Measurements from ENCODE around the gene KCNA5. TPM values are rescaled to one million over a fixed set of nuclear protein-coding genes. Genes with fewer than 3 reads are reported as not detected.

The KCNA5 gene
- polyA plus RNA-seq, 3 donors, result not detected

DNA sequence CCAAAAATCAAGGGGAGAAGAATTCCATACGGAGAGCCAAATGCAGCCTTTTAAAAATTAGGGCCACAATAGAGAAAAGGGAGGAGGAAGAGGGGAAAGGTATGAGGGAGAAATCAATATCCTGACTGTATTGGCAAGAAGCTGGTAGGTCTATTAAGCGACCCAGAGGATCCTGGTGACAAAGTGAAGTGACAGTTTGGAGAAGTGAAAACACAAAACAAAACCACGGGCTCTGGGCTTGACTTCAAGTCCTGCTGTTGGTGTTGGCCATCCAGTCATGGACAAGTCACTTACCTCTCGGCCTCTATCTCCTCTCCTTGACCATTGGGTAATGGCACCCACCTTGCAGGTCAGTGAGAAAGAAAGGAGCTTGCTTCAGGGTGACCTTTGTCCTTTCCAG lies 47.0 kb upstream of the KCNA5 start:
- Histone ChIP-seq H3K27ac (ENCODE audit: low read depth in 1 of 2, low read length in 2 of 2) (no peak overlapping the region), H3K36me3 (replicated peaks in 1 of 2; ENCODE audit: control insufficient read depth in 1 of 2, insufficient read depth in 2 of 2, low read length in 2 of 2) (no peaks in the 10 kb centered on the region), H3K9ac (ENCODE audit: insufficient read depth, low read length, poor library complexity, severe bottlenecking) (no peak overlapping the region), H3K27me3 (ENCODE audit: control insufficient read depth in 2 of 2, insufficient read depth in 2 of 2, low read length in 2 of 2) (peaks cover 2 to 10% of the 10 kb centered on the region in 2 donors), H4K20me1 (ENCODE audit: insufficient read depth, low read length) (no peaks in the 10 kb centered on the region), H3K4me2 (replicated peaks; ENCODE audit: extremely low read depth, low read length, poor library complexity, severe bottlenecking) (no peak overlapping the region), H3K4me3 (replicated peaks in 1 of 3; ENCODE audit: low read depth in 2 of 3, low read length in 3 of 3) (no peak overlapping the region), H3K79me2 (ENCODE audit: insufficient read depth, low read length) (no peaks in the 10 kb centered on the region), H3K9me3 (replicated peaks in 1 of 2; ENCODE audit: control insufficient read depth in 1 of 2, insufficient read depth in 1 of 2, low read length in 2 of 2) (no peaks in the 10 kb centered on the region), H2AFZ (ENCODE audit: insufficient read depth, low read depth, low read length, poor library complexity, severe bottlenecking) (no peak overlapping the region), H3K4me1 (ENCODE audit: control insufficient read depth in 1 of 2, insufficient read depth in 2 of 2, low read length in 2 of 2) (no peaks in the 10 kb centered on the region)
- TF ChIP-seq CTCF (IDR thresholded peaks at IDR 0.05), result no peak
- WGBS (ENCODE audit: insufficient coverage), result 50% methylated on average over 4 of the region's 4 CpGs
- DNase-seq, result no peak
- peaks cover 11 to 23% (median 19%) of the 10 kb centered on the region in 3 donors for H3K27me3 Mint-ChIP-seq (ENCODE audit: low read depth in 3 of 3)
- H3K36me3 Mint-ChIP-seq, result no peaks in the 10 kb centered on the region
- H3K4me1 Mint-ChIP-seq, result no peaks in the 10 kb centered on the region
- intact Hi-C loops (cut with micrococcal nuclease), result no loop called here
- H3K9me3 Mint-ChIP-seq, result no peaks in the 10 kb centered on the region
- H3K4me3 Mint-ChIP-seq, result no peak overlapping the region
- no peak overlapping the region for H3K27ac Mint-ChIP-seq

DNA sequence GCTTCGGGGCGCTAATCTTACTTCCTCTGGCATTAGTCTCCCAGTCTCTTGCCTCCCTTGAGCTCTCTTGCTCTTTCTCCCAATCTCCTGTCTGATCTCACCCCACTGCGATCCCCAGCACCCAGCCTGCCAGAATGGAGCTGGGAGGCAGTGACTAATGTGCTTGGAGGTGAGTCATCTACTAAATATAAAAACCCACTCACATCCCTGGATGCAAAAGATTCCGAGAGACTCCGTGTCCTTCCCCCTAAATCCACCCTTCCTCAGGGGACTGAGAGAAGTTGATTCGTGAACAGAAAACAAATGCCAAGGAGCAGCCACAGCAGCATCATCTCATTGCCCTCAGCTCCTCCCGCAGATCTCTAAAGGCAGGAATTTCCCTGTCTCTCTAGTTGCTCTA lies 45.7 kb upstream of the KCNA5 start:
- Histone ChIP-seq H3K9me3 (replicated peaks in 1 of 2; ENCODE audit: control insufficient read depth in 1 of 2, insufficient read depth in 1 of 2, low read length in 2 of 2) (no peaks in the 10 kb centered on the region), H4K20me1 (ENCODE audit: insufficient read depth, low read length) (no peaks in the 10 kb centered on the region), H3K4me1 (ENCODE audit: control insufficient read depth in 1 of 2, insufficient read depth in 2 of 2, low read length in 2 of 2) (no peaks in the 10 kb centered on the region), H3K36me3 (replicated peaks in 1 of 2; ENCODE audit: control insufficient read depth in 1 of 2, insufficient read depth in 2 of 2, low read length in 2 of 2) (no peaks in the 10 kb centered on the region), H2AFZ (ENCODE audit: insufficient read depth, low read depth, low read length, poor library complexity, severe bottlenecking) (no peak overlapping the region), H3K4me3 (replicated peaks in 1 of 3; ENCODE audit: low read depth in 2 of 3, low read length in 3 of 3) (no peak overlapping the region), H3K27me3 (ENCODE audit: control insufficient read depth in 2 of 2, insufficient read depth in 2 of 2, low read length in 2 of 2) (peaks cover 0 to 10% of the 10 kb centered on the region in 2 donors), H3K79me2 (ENCODE audit: insufficient read depth, low read length) (no peaks in the 10 kb centered on the region), H3K4me2 (replicated peaks; ENCODE audit: extremely low read depth, low read length, poor library complexity, severe bottlenecking) (no peak overlapping the region), H3K27ac (ENCODE audit: low read depth in 1 of 2, low read length in 2 of 2) (no peak overlapping the region), H3K9ac (ENCODE audit: insufficient read depth, low read length, poor library complexity, severe bottlenecking) (no peak overlapping the region)
- no peak for TF ChIP-seq CTCF (IDR thresholded peaks at IDR 0.05)
- H3K27me3 Mint-ChIP-seq (ENCODE audit: low read depth in 3 of 3), result peaks cover 11 to 20% (median 20%) of the 10 kb centered on the region in 3 donors
- H3K9me3 Mint-ChIP-seq, result no peaks in the 10 kb centered on the region
- WGBS (ENCODE audit: insufficient coverage), result 85% methylated on average over 2 of the region's 7 CpGs
- H3K36me3 Mint-ChIP-seq, result no peaks in the 10 kb centered on the region
- intact Hi-C loops (cut with micrococcal nuclease), result no loop called here
- no peak for DNase-seq
- no peak overlapping the region for H3K27ac Mint-ChIP-seq
- H3K4me3 Mint-ChIP-seq, result no peak overlapping the region
- H3K4me1 Mint-ChIP-seq, result no peaks in the 10 kb centered on the region

Measured in CD14-positive monocyte (primary cell).